ENCODE results near the gene ATG9B.

The ATG9B gene

DNA sequence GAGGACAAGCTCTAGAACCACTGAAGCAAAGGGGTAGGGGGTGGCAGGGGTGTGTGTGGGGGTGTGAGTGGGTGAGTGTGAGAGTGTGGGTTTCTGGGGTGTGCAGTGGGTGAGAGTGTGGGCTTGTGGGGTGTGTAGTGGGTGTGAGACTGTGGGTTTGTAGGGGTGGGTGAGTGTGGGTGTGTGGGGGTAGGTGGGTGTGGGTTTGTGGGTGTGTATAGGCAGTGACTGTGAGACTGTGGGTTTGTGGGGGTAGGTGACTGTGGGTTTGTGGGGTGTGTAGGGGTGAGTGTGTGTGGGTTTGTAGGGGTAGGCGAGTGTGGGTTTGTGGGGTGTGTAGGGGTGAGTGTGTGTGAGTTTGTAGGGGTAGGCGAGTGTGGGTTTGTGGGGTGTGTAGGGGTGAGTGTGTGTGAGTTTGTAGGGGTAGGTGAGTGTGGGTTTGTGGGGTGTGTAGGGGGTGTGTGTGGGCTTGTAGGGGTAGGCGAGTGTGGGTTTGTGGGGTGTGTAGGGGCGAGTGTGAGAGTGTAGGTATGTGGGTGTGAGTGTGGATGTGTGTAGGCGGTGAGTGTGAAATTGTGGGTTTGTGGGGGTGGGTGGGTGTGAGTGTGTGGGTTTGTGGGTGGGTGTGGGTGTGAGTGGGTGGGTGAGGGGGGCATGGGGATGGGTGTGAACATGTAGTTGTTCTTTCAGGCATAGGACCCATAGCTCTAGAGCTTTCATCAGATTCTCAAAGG lies 24.6 kb downstream of the ATG9B start:
- Histone ChIP-seq H2AFZ (ENCODE audit: low read length) (no peak overlapping the region), H3K79me2 (ENCODE audit: insufficient read depth, low read length) (no peaks in the 10 kb centered on the region), H3K27me3 (ENCODE audit: insufficient read depth, low read length, poor library complexity, severe bottlenecking) (no peaks in the 10 kb centered on the region), H3K4me2 (ENCODE audit: low read depth, low read length, poor library complexity, severe bottlenecking) (no peak overlapping the region), H3K4me1 (ENCODE audit: insufficient read depth, low read length, poor library complexity, severe bottlenecking) (peaks cover 7% of the 10 kb centered on the region), H4K20me1 (ENCODE audit: insufficient read depth, low read length, poor library complexity, severe bottlenecking) (no peaks in the 10 kb centered on the region), H3K4me3 (ENCODE audit: low read length, poor library complexity, severe bottlenecking) (no peak overlapping the region), H3K9ac (ENCODE audit: low read depth, low read length, poor library complexity, severe bottlenecking) (no peak overlapping the region), H3F3A (ENCODE audit: low read depth) (no peaks in the 10 kb centered on the region; the same call in 1 of the 2 replicates), H3K36me3 (ENCODE audit: insufficient read depth, low read length) (no peaks in the 10 kb centered on the region), H3K9me2 (replicated peaks; ENCODE audit: low read depth, low read length) (no peaks in the 10 kb centered on the region), H3K9me3 (ENCODE audit: insufficient read depth, low read depth, low read length) (no peaks in the 10 kb centered on the region)
- TF ChIP-seq EZH2phosphoT487 (IDR thresholded peaks at IDR 0.05; ENCODE audit: borderline replicate concordance), result no peak
- TF ChIP-seq, protein P1, sequence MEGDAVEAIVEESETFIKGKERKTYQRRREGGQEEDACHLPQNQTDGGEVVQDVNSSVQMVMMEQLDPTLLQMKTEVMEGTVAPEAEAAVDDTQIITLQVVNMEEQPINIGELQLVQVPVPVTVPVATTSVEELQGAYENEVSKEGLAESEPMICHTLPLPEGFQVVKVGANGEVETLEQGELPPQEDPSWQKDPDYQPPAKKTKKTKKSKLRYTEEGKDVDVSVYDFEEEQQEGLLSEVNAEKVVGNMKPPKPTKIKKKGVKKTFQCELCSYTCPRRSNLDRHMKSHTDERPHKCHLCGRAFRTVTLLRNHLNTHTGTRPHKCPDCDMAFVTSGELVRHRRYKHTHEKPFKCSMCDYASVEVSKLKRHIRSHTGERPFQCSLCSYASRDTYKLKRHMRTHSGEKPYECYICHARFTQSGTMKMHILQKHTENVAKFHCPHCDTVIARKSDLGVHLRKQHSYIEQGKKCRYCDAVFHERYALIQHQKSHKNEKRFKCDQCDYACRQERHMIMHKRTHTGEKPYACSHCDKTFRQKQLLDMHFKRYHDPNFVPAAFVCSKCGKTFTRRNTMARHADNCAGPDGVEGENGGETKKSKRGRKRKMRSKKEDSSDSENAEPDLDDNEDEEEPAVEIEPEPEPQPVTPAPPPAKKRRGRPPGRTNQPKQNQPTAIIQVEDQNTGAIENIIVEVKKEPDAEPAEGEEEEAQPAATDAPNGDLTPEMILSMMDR (conservative IDR thresholded peaks at IDR 0.05; ENCODE audit: low read length), result no peak

DNA sequence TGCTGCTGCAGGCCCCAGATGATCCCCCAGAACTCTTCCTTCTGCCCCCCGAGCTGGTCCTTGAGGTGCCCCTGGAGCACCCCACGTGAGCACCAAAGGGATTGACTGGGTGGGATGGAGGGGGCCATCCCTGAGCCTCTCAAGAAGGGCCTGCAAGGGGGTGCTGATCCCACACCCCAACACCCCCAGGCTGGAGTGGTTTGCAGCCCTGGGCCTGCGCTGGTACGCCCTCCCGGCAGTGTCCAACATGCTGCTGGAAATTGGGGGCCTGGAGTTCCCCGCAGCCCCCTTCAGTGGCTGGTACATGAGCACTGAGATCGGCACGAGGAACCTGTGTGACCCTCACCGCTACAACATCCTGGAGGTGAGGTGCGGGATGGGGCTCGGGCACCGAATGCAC lies 25.3 kb downstream of the ATG9B start:
- H4K20me1 ChIP-seq (ENCODE audit: insufficient read depth, low read length, poor library complexity, severe bottlenecking), result no peaks in the 10 kb centered on the region
- H3K4me1 ChIP-seq (ENCODE audit: insufficient read depth, low read length, poor library complexity, severe bottlenecking), result peaks cover 13% of the 10 kb centered on the region

DNA sequence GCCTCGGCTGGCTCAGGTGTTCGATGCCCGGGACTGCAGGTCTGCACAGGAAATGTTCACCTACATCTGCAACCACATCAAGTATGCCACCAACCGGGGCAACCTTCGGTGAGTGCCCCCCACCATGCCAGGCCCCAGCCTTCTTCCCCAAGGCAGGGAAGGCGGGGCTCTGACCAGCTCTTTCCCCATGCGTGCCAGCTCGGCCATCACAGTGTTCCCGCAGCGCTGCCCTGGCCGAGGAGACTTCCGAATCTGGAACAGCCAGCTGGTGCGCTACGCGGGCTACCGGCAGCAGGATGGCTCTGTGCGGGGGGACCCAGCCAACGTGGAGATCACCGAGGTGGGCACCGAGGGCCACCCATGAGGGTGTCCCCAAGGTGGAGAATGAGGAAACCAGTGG lies 26.0 kb downstream of the ATG9B start:
- no peaks in the 10 kb centered on the region for H3K27me3 ChIP-seq (ENCODE audit: insufficient read depth, low read length, poor library complexity, severe bottlenecking)
- H3K9me2 ChIP-seq (replicated peaks; ENCODE audit: low read depth, low read length), result no peaks in the 10 kb centered on the region
- TF ChIP-seq EZH2phosphoT487 (IDR thresholded peaks at IDR 0.05; ENCODE audit: borderline replicate concordance), result no peak

More for the DNA sequence above, 25.3 kb downstream of the ATG9B start:
- Histone ChIP-seq H2AFZ (ENCODE audit: low read length) (no peak overlapping the region), H3K79me2 (ENCODE audit: insufficient read depth, low read length) (no peaks in the 10 kb centered on the region), H3K4me2 (ENCODE audit: low read depth, low read length, poor library complexity, severe bottlenecking) (no peak overlapping the region), H3F3A (ENCODE audit: low read depth) (no peaks in the 10 kb centered on the region; the same call in 1 of the 2 replicates), H3K9ac (ENCODE audit: low read depth, low read length, poor library complexity, severe bottlenecking) (no peak overlapping the region), H3K4me3 (ENCODE audit: low read length, poor library complexity, severe bottlenecking) (no peak overlapping the region), H3K27me3 (ENCODE audit: insufficient read depth, low read length, poor library complexity, severe bottlenecking) (no peaks in the 10 kb centered on the region), H3K9me2 (replicated peaks; ENCODE audit: low read depth, low read length) (no peaks in the 10 kb centered on the region), H3K9me3 (ENCODE audit: insufficient read depth, low read depth, low read length) (no peaks in the 10 kb centered on the region), H3K36me3 (ENCODE audit: insufficient read depth, low read length) (no peaks in the 10 kb centered on the region)
- no peak for TF ChIP-seq EZH2phosphoT487 (IDR thresholded peaks at IDR 0.05; ENCODE audit: borderline replicate concordance)
- TF ChIP-seq, protein P1 (conservative IDR thresholded peaks at IDR 0.05; ENCODE audit: low read length), result no peak

DNA sequence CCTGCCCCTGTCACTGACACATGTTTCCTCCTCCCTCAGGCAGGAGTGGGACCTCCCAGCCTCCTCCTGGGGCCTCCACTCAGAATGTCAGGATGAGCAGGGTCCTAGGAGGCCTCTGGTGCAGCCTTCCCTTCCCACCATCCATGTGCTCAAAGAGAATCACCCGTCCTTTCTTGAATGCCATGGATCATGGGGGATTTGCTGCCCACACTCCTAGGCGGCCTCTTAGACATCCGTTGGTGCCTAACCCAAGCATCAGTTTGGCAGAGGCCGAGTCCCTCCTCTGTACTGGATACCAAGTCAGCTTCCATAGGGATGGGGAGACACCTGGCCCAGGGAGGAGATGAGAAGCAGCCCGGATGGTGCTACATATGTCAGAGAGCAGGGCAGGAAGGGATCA lies 26.5 kb downstream of the ATG9B start:
- H3K36me3 ChIP-seq (ENCODE audit: insufficient read depth, low read length), result no peaks in the 10 kb centered on the region
- no peaks in the 10 kb centered on the region for H3K27me3 ChIP-seq (ENCODE audit: insufficient read depth, low read length, poor library complexity, severe bottlenecking)
- H4K20me1 ChIP-seq (ENCODE audit: insufficient read depth, low read length, poor library complexity, severe bottlenecking), result no peaks in the 10 kb centered on the region
- no peaks in the 10 kb centered on the region for H3K79me2 ChIP-seq (ENCODE audit: insufficient read depth, low read length)
- no peak for TF ChIP-seq EZH2phosphoT487 (IDR thresholded peaks at IDR 0.05; ENCODE audit: borderline replicate concordance)
- TF ChIP-seq, protein P1 (conservative IDR thresholded peaks at IDR 0.05; ENCODE audit: low read length), result no peak
- H3F3A ChIP-seq (ENCODE audit: low read depth), result no peaks in the 10 kb centered on the region; the same call in 1 of the 2 replicates
- H3K9ac ChIP-seq (ENCODE audit: low read depth, low read length, poor library complexity, severe bottlenecking), result no peak overlapping the region
- H3K9me2 ChIP-seq (replicated peaks; ENCODE audit: low read depth, low read length), result no peaks in the 10 kb centered on the region
- no peaks in the 10 kb centered on the region for H3K9me3 ChIP-seq (ENCODE audit: insufficient read depth, low read depth, low read length)
- no peak overlapping the region for H3K4me2 ChIP-seq (ENCODE audit: low read depth, low read length, poor library complexity, severe bottlenecking)
- no peak overlapping the region for H3K4me3 ChIP-seq (ENCODE audit: low read length, poor library complexity, severe bottlenecking)
- peaks cover 17% of the 10 kb centered on the region for H3K4me1 ChIP-seq (ENCODE audit: insufficient read depth, low read length, poor library complexity, severe bottlenecking)
- H2AFZ ChIP-seq (ENCODE audit: low read length), result no peak overlapping the region

More for the DNA sequence above, 26.0 kb downstream of the ATG9B start:
- no peaks in the 10 kb centered on the region for H3K9me3 ChIP-seq (ENCODE audit: insufficient read depth, low read depth, low read length)
- H3K36me3 ChIP-seq (ENCODE audit: insufficient read depth, low read length), result no peaks in the 10 kb centered on the region
- no peaks in the 10 kb centered on the region for H4K20me1 ChIP-seq (ENCODE audit: insufficient read depth, low read length, poor library complexity, severe bottlenecking)
- no peaks in the 10 kb centered on the region; the same call in 1 of the 2 replicates for H3F3A ChIP-seq (ENCODE audit: low read depth)
- H2AFZ ChIP-seq (ENCODE audit: low read length), result no peak overlapping the region
- no peak overlapping the region for H3K4me3 ChIP-seq (ENCODE audit: low read length, poor library complexity, severe bottlenecking)
- peaks cover 17% of the 10 kb centered on the region for H3K4me1 ChIP-seq (ENCODE audit: insufficient read depth, low read length, poor library complexity, severe bottlenecking)
- H3K9ac ChIP-seq (ENCODE audit: low read depth, low read length, poor library complexity, severe bottlenecking), result no peak overlapping the region
- H3K79me2 ChIP-seq (ENCODE audit: insufficient read depth, low read length), result no peaks in the 10 kb centered on the region
- H3K4me2 ChIP-seq (ENCODE audit: low read depth, low read length, poor library complexity, severe bottlenecking), result no peak overlapping the region
